Karpas-422 (cell line): ENCODE results near the gene TMEM69. TPM values are rescaled to one million over a fixed set of nuclear protein-coding genes. Genes with fewer than 3 reads are reported as not detected.
"Not testable (repeated sequence)": the region's sequence is repeated elsewhere in the genome, so short reads cannot be mapped to it uniquely, and the experiment has no call there.

Experiments
- DNase-seq: peaks from one replicate; pipeline ENCODE4 v3.0.0-alpha.2; 2015
- H2AFZ ChIP-seq: fragments of 200-600 bp; sonication (generic); 2 replicates; pipeline ENCODE4 v1.6.1; 2014; ENCODE audit warnings: antibody characterized with exemption, low read length, mixed read lengths
- H3K27ac ChIP-seq: fragments of 200-600 bp; sonication (generic); 2 replicates; pipeline ENCODE4 v1.5.1; 2014; ENCODE audit warnings: mild to moderate bottlenecking, low read length, moderate library complexity
- H3K27me3 ChIP-seq: fragments of 200-600 bp; sonication (generic); 2 replicates; pipeline ENCODE4 v1.6.1; 2014; ENCODE audit warnings: low read length, mixed read lengths
- H3K36me3 ChIP-seq: fragments of 200-600 bp; sonication (generic); 2 replicates; pipeline ENCODE4 v1.6.1; 2014; ENCODE audit warnings: low read length, mixed read lengths; ENCODE audit not compliant: insufficient read depth
- H3K4me1 ChIP-seq: fragments of 200-600 bp; sonication (generic); 2 replicates; pipeline ENCODE4 v1.6.1; 2014; ENCODE audit warnings: mild to moderate bottlenecking, low read length, mixed read lengths
- H3K4me2 ChIP-seq: fragments of 200-600 bp; sonication (generic); 2 replicates; pipeline ENCODE4 v1.6.1; 2014; ENCODE audit warnings: low read length, low read depth, mild to moderate bottlenecking; ENCODE audit not compliant: poor library complexity, severe bottlenecking
- H3K4me3 ChIP-seq: fragments of 200-600 bp; sonication (generic); 2 replicates; pipeline ENCODE4 v1.5.1; 2014; ENCODE audit warnings: mild to moderate bottlenecking, antibody characterized with exemption, low read length, mixed read lengths
- H3K79me2 ChIP-seq: fragments of 200-600 bp; sonication (generic); 2 replicates; pipeline ENCODE4 v1.6.1; 2014; ENCODE audit warnings: mild to moderate bottlenecking, low read length, mixed read lengths
- H3K9ac ChIP-seq: fragments of 200-600 bp; sonication (generic); 2 replicates; pipeline ENCODE4 v1.6.0; 2014; ENCODE audit warnings: low read length
- H3K9me2 ChIP-seq: fragments of 200-600 bp; sonication (generic), shearing (Covaris generic); replicated peaks from 2 replicates; pipeline ENCODE4 v1.6.0; 2014; ENCODE audit warnings: mild to moderate bottlenecking, low read length, moderate library complexity; ENCODE audit not compliant: insufficient read depth
- H3K9me3 ChIP-seq: fragments of 300-700, 200-600 bp; sonication (generic); 2 replicates; pipeline ENCODE4 v1.6.1; 2014; ENCODE audit warnings: low read length, mixed read lengths
- H4K20me1 ChIP-seq: fragments of 200-600 bp; sonication (generic); 2 replicates; pipeline ENCODE4 v1.6.1; 2014; ENCODE audit warnings: mild to moderate bottlenecking, antibody characterized with exemption, low read length, low read depth; ENCODE audit not compliant: insufficient read depth
- total RNA-seq: library from RNA; depleted of rRNA; stranded (reverse); fragments of >200 nt; shearing (Covaris generic); gene quantifications from 2 replicates; pipeline ENCODE4 v1.2.3, GENCODE V29; 2014; ENCODE audit warnings: low replicate concordance

TMEM69 gene
- total RNA-seq, 1 experiment from 2014 or later: 86.1 TPM

GRCh38 chr1:45704637-45705036 is 16.7 kb downstream of the TMEM69 start:
- H3K27ac ChIP-seq: no peak overlapping the region

GRCh38 chr1:45713711-45714110 is 25.7 kb downstream of the TMEM69 start:
- no peak overlapping the region for H3K4me3 ChIP-seq
- H2AFZ ChIP-seq: no peak overlapping the region

More at GRCh38 chr1:45704637-45705036, 16.7 kb downstream of the TMEM69 start:
- H2AFZ ChIP-seq: no peak overlapping the region
- no peaks in the 10 kb centered on the region for H3K36me3 ChIP-seq
- H4K20me1 ChIP-seq: no peaks in the 10 kb centered on the region
- H3K9me3 ChIP-seq: peaks cover 3% of the 10 kb centered on the region; the same call in 1 of the 2 replicates
- no peak overlapping the region for H3K9ac ChIP-seq
- H3K27me3 ChIP-seq: no peaks in the 10 kb centered on the region
- DNase-seq: no peak
- H3K79me2 ChIP-seq: no peaks in the 10 kb centered on the region
- no peak overlapping the region for H3K4me2 ChIP-seq
- H3K4me1 ChIP-seq: no peaks in the 10 kb centered on the region
- no peak overlapping the region for H3K4me3 ChIP-seq
- no peaks in the 10 kb centered on the region for H3K9me2 ChIP-seq

GRCh38 chr1:45716700-45717099 is 28.7 kb downstream of the TMEM69 start:
- Histone ChIP-seq H3K9me2 (no peaks in the 10 kb centered on the region), H3K9ac (no peak overlapping the region), H3K79me2 (no peaks in the 10 kb centered on the region), H3K4me1 (no peaks in the 10 kb centered on the region), H3K4me3 (no peak overlapping the region), H3K27ac (no peak overlapping the region), H3K4me2 (no peak overlapping the region), H2AFZ (no peak overlapping the region), H4K20me1 (no peaks in the 10 kb centered on the region), H3K27me3 (no peaks in the 10 kb centered on the region), H3K36me3 (no peaks in the 10 kb centered on the region), H3K9me3 (no peaks in the 10 kb centered on the region)
- DNase-seq: no peak

More at GRCh38 chr1:45713711-45714110, 25.7 kb downstream of the TMEM69 start:
- Histone ChIP-seq H3K27ac (no peak overlapping the region), H4K20me1 (no peaks in the 10 kb centered on the region), H3K4me1 (no peaks in the 10 kb centered on the region), H3K4me2 (no peak overlapping the region), H3K36me3 (no peaks in the 10 kb centered on the region), H3K9me3 (no peaks in the 10 kb centered on the region), H3K9ac (no peak overlapping the region), H3K27me3 (no peaks in the 10 kb centered on the region), H3K79me2 (no peaks in the 10 kb centered on the region), H3K9me2 (no peaks in the 10 kb centered on the region)
- no peak for DNase-seq

GRCh38 chr1:45717386-45717785 is 29.4 kb downstream of the TMEM69 start:
- H3K4me2 ChIP-seq, H3K27me3 ChIP-seq: not testable (repeated sequence)

GRCh38 chr1:45718289-45718688 is 30.3 kb downstream of the TMEM69 start:
- no peak overlapping the region for H2AFZ ChIP-seq
- H3K36me3 ChIP-seq: no peaks in the 10 kb centered on the region
- H3K27ac ChIP-seq: no peak overlapping the region
- H3K4me3 ChIP-seq: no peak overlapping the region
- H3K4me1 ChIP-seq: no peaks in the 10 kb centered on the region
- H3K9ac ChIP-seq: no peak overlapping the region
- no peak overlapping the region for H3K4me2 ChIP-seq
- H3K27me3 ChIP-seq: no peaks in the 10 kb centered on the region
- no peaks in the 10 kb centered on the region for H4K20me1 ChIP-seq
- no peaks in the 10 kb centered on the region for H3K9me2 ChIP-seq
- no peaks in the 10 kb centered on the region for H3K9me3 ChIP-seq
- no peaks in the 10 kb centered on the region for H3K79me2 ChIP-seq
- no peak for DNase-seq

More at GRCh38 chr1:45717386-45717785, 29.4 kb downstream of the TMEM69 start:
- H4K20me1 ChIP-seq, H3K79me2 ChIP-seq, H3K4me3 ChIP-seq, H2AFZ ChIP-seq, H3K9me3 ChIP-seq, DNase-seq, H3K4me1 ChIP-seq, H3K36me3 ChIP-seq, H3K27ac ChIP-seq, H3K9me2 ChIP-seq, H3K9ac ChIP-seq: not testable (repeated sequence)

- Histone ChIP-seq H3K27me3 (no peaks in the 10 kb centered on the region), H3K4me3 (no peak overlapping the region), H3K79me2 (no peaks in the 10 kb centered on the region), H3K4me2 (no peak overlapping the region), H3K9me3 (no peaks in the 10 kb centered on the region), H2AFZ (no peak overlapping the region), H3K27ac (no peak overlapping the region), H3K9ac (no peak overlapping the region), H3K9me2 (no peaks in the 10 kb centered on the region), H3K4me1 (no peaks in the 10 kb centered on the region), H4K20me1 (no peaks in the 10 kb centered on the region), H3K36me3 (no peaks in the 10 kb centered on the region)
- DNase-seq: no peak
Observed at GRCh38 chr1:45721207-45721606, 33.2 kb downstream of the TMEM69 start.

GRCh38 chr1:45722809-45723208 is 34.8 kb downstream of the TMEM69 start:
- Histone ChIP-seq H3K79me2 (no peaks in the 10 kb centered on the region), H3K9me3 (no peaks in the 10 kb centered on the region), H3K9me2 (no peaks in the 10 kb centered on the region), H2AFZ (no peak overlapping the region), H3K9ac (no peak overlapping the region), H3K4me2 (no peak overlapping the region), H3K27ac (no peak overlapping the region), H3K27me3 (no peaks in the 10 kb centered on the region), H3K4me3 (no peak overlapping the region), H3K36me3 (no peaks in the 10 kb centered on the region), H3K4me1 (no peaks in the 10 kb centered on the region), H4K20me1 (no peaks in the 10 kb centered on the region)
- no peak for DNase-seq

- no peak overlapping the region for H3K4me2 ChIP-seq
Observed at GRCh38 chr1:45723248-45723930, 35.4 kb downstream of the TMEM69 start.

More at GRCh38 chr1:45723248-45723930, 35.4 kb downstream of the TMEM69 start:
- Histone ChIP-seq H3K9ac (no peak overlapping the region), H3K4me1 (no peaks in the 10 kb centered on the region), H3K9me2 (no peaks in the 10 kb centered on the region), H4K20me1 (no peaks in the 10 kb centered on the region), H3K4me3 (no peak overlapping the region), H3K36me3 (no peaks in the 10 kb centered on the region), H3K27ac (no peak overlapping the region), H2AFZ (no peak overlapping the region), H3K9me3 (no peaks in the 10 kb centered on the region), H3K27me3 (no peaks in the 10 kb centered on the region), H3K79me2 (no peaks in the 10 kb centered on the region)
- no peak for DNase-seq
